Peyer's patch (tissue), 4 donors: Measurements from ENCODE around the gene TPGS1.
"Not testable (repeated sequence)": the region's sequence is repeated elsewhere in the genome, so short reads cannot be mapped to it uniquely, and the experiment has no call there.

Source experiments
- CTCF ChIP-seq, 6 experiments: fragments of 450-650 bp in 4 of 6; fragments of 200-600 bp in 2 of 6; sonication (generic) in 1 of 6; IDR thresholded peaks; one replicate each; pipeline ENCODE4 v1.5.1; 2017 to 2019; ENCODE audit warnings: antibody characterized with exemption in 6 of 6, mild to moderate bottlenecking in 3 of 6, moderate library complexity in 1 of 6
- POLR2A ChIP-seq, 2 donors: fragments of 450-650 bp; IDR thresholded peaks; one replicate each; pipeline ENCODE4 v1.5.1; 2017; ENCODE audit warnings: antibody characterized with exemption in 2 of 2, mild to moderate bottlenecking in 2 of 2, moderate library complexity in 2 of 2

GRCh38 chr19:481100-481499 lies 26.2 kb upstream of the TPGS1 start:
- not testable (repeated sequence) for TF ChIP-seq POLR2A, CTCF (IDR thresholded peaks at IDR 0.05)
